ENCODE measurements around the gene PLEKHG3.

The PLEKHG3 gene

GRCh38 chr14:64784006-64784405 lies 79.8 kb downstream of the PLEKHG3 start:
- H3K36me3 Mint-ChIP-seq: no peaks in the 10 kb centered on the region
- no peak for DNase-seq
- no peaks in the 10 kb centered on the region for H3K4me1 Mint-ChIP-seq
- H3K27me3 Mint-ChIP-seq: peaks cover 27% of the 10 kb centered on the region
- H3K27ac Mint-ChIP-seq: no peak overlapping the region
- H3K4me3 Mint-ChIP-seq: no peak overlapping the region
- CTCF ChIA-PET: interaction anchor here (1.1 to 1.3 kb wide), 2 partner anchors 9 to 24 kb away, joined by 3 read pairs; no protein-coding TSS in a partner anchor
- no peaks in the 10 kb centered on the region for H3K9me3 Mint-ChIP-seq

DNA sequence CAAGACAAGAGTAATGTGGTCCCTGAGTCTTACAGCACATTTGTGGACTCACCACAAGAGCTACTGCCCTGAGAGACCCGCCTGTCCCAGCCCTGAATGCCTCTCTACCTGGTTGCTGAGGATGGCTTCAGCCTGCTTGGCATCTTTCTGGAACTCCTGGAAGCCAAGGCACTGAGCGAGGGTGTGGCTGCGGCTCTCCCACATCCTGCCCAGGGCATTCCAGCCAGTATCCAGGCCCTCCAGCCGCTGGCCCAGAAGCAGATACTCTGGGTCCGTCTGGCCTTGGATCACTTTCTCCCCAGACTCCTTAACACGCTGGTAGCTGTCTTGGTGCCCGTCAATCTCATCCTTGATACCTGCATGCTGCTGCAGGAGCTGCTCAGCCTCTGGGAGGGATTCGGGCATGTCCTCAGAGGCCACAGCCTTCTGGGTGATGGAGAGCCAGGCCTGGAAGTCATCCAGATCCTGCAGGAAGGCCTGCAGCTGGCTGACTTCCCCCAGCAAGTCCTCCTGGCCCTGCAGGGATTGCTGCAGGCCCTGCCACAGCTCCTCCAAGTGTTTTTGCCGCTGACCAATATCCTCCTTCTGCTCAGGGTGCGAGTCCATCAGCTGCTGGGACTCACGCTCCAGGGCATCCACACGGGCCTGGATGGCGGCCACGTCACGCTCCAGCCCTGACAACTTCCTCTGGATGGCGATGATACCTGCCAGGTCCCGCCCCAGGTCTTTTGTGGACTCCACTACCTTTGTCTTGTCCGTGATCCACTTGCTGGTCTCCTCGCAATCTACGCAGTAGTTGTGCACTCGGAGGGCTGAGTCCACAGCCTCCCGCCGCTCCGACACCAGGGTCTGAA lies 82.3 kb downstream of the PLEKHG3 start:
- Mint-ChIP-seq H3K4me3 (no peak overlapping the region), H3K27me3 (peaks cover 22% of the 10 kb centered on the region), H3K27ac (no peak overlapping the region), H3K4me1 (no peaks in the 10 kb centered on the region), H3K36me3 (no peaks in the 10 kb centered on the region), H3K9me3 (no peaks in the 10 kb centered on the region)
- CTCF ChIA-PET: no interaction called here
- no peak for DNase-seq

GRCh38 chr14:64787619-64788018 lies 83.4 kb downstream of the PLEKHG3 start:
- peaks cover 18% of the 10 kb centered on the region for H3K27me3 Mint-ChIP-seq
- H3K4me3 Mint-ChIP-seq: no peak overlapping the region
- no peaks in the 10 kb centered on the region for H3K36me3 Mint-ChIP-seq
- no peak for DNase-seq
- H3K4me1 Mint-ChIP-seq: no peaks in the 10 kb centered on the region
- CTCF ChIA-PET: no interaction called here
- H3K27ac Mint-ChIP-seq: no peak overlapping the region
- no peaks in the 10 kb centered on the region for H3K9me3 Mint-ChIP-seq

- CTCF ChIA-PET: no interaction called here
- DNase-seq: no peak
- H3K36me3 Mint-ChIP-seq: no peaks in the 10 kb centered on the region
- no peak overlapping the region for H3K4me3 Mint-ChIP-seq
- no peaks in the 10 kb centered on the region for H3K9me3 Mint-ChIP-seq
- no peak overlapping the region for H3K27ac Mint-ChIP-seq
- peaks cover 25% of the 10 kb centered on the region for H3K27me3 Mint-ChIP-seq
- H3K4me1 Mint-ChIP-seq: no peaks in the 10 kb centered on the region
Observed at GRCh38 chr14:64788706-64789105, 84.5 kb downstream of the PLEKHG3 start.

DNA sequence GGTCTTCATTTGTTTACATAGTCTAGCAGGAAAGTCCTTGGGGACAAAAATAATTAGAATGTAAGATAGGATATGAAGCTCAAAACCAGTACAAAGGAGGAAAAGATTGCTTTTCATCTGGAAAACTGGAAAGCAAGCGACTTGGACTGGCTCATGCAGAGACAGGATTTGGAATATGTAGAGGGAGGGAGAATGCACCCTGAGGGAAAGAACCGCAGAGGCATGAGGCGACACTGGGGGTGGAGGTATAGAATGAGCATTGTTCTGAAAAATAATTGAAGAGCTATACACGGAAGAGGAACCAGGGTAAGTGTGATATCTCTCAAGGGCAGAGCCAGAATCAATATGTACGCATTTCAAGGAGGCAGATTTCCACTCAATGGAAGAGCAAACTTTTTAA lies 85.5 kb downstream of the PLEKHG3 start:
- CTCF ChIA-PET: no interaction called here
- Mint-ChIP-seq H3K36me3 (no peaks in the 10 kb centered on the region), H3K9me3 (no peaks in the 10 kb centered on the region), H3K27ac (no peak overlapping the region), H3K27me3 (peaks cover 30% of the 10 kb centered on the region), H3K4me1 (no peaks in the 10 kb centered on the region), H3K4me3 (no peak overlapping the region)
- DNase-seq: no peak

DNA sequence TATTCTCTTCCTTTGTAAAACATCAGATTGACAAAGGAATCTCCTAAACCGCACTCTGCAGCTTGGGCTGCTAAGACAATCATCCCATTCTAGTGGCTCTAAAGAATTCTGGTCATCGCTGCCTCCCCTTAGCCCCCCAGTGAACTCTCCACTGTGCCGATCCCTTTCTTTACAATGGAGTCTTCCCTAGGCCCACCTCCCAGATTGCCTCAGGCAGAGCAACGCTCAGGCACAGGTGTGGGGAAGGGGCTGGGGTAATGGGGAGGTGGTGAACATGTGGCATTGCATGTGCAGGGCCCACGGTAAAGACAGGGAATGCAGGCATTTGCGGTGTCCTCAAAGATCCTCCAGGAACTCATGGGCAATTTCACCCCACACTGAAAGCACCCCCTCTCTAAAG lies 86.3 kb downstream of the PLEKHG3 start:
- Mint-ChIP-seq H3K27me3 (peaks cover 37% of the 10 kb centered on the region), H3K4me1 (no peaks in the 10 kb centered on the region), H3K27ac (no peak overlapping the region), H3K4me3 (no peak overlapping the region), H3K36me3 (no peaks in the 10 kb centered on the region), H3K9me3 (no peaks in the 10 kb centered on the region)
- CTCF ChIA-PET: no interaction called here
- no peak for DNase-seq

DNA sequence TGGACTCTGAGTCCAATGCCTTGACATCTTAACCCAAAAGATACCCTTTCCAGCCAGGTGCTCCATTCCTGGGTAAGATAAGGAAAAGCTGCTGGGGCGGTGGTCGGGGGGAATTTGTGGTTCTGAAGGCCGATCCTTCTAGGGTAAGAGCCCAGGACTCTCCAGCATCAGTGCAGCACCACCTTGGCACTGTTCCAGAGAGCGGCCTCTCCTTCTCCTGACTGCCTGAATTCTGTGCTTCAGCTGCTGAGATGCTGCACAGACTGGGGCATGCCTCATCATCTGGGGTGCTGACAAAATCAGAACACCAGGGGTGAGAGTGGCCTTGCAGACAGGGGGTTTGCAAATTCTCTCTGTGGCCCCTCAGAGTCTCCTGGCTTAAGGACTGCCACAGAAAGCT lies 88.0 kb downstream of the PLEKHG3 start:
- Mint-ChIP-seq H3K27me3 (peaks cover 40% of the 10 kb centered on the region), H3K36me3 (no peaks in the 10 kb centered on the region), H3K4me1 (no peaks in the 10 kb centered on the region), H3K9me3 (no peaks in the 10 kb centered on the region), H3K4me3 (no peak overlapping the region), H3K27ac (no peak overlapping the region)
- DNase-seq: no peak
- CTCF ChIA-PET: interaction anchor here (0.9 to 1.0 kb wide), 2 partner anchors 30 to 120 kb away, joined by 3 read pairs; no protein-coding TSS in a partner anchor

DNA sequence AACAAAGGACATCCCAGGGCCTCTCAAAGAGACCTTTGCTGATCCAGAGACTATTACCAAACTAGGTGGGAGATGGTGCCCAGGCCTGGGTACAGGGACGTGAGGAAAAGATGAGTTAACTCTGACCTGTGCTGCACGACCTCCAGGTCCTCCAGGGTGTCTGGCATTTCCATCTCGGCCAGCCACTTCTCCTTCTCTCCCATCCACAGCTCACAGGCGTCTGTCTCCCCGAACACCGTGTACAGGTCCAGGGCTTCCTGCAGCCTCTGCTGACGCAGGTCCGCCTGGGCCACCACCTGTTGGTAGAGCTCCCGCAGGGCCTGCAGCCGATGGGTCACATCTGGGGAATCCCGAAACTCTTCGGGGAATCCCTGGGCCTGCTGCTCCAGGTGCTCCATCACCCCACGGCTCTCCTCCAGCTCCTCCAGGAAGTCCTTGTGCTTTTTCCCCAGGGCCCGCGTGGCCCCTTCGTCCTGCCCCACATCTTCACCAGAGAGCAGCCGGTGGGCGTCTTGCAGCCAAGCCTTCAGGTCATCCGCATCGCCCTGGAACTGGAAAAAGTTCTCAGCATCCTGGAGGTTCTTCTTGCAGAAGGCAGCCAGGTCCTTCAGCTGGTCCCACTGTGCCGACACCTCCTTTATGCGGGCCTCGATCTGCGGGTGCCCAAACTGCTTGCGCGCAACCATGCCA lies 88.8 kb downstream of the PLEKHG3 start:
- CTCF ChIA-PET: no interaction called here

DNA sequence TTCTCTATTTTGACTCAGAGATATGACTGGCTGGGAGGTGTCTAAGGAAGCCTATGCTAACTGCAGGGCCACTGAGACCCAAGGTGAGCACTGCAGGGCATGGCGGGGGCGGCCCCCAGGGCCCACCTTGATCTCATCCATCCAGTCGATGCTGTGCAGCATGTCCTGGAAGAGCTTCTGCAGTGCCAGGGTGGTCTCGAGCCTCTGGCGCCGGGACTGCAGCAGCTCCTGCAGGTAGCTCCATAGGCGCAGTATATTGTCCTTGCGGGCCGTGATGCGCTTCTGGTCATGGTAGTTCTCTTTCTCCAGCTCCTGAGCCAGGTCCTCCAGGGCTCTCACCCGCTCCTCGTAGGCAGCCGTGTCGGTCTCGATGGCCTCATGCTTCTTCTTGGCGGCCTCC lies 91.0 kb downstream of the PLEKHG3 start:
- H3K27ac Mint-ChIP-seq: no peak overlapping the region

More for the DNA sequence above, 88.8 kb downstream of the PLEKHG3 start:
- Mint-ChIP-seq H3K36me3 (no peaks in the 10 kb centered on the region), H3K27ac (no peak overlapping the region), H3K4me1 (no peaks in the 10 kb centered on the region), H3K27me3 (peaks cover 39% of the 10 kb centered on the region), H3K4me3 (no peak overlapping the region), H3K9me3 (no peaks in the 10 kb centered on the region)
- DNase-seq: no peak

DNA sequence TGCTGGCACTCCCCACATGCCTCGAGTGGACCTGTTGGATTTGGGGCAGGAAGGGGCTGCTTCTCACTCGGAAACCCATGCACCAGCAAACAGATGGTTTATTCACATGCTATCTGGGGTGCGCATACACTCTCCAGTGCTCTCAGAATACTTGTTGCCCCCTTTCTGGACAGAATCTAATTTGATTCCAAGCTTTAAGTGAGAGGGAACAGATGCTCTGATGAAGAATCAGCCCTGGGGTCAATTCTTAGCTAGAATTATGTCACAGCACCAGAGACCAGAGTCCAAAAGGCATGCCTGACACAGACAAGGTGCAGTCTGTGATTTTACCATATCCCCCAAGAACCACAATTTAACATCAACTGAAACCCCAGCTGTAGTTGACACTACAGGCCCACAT lies 91.7 kb downstream of the PLEKHG3 start:
- no peaks in the 10 kb centered on the region for H3K9me3 Mint-ChIP-seq
- no peaks in the 10 kb centered on the region for H3K36me3 Mint-ChIP-seq
- no peak for DNase-seq
- H3K27me3 Mint-ChIP-seq: peaks cover 38% of the 10 kb centered on the region
- no peaks in the 10 kb centered on the region for H3K4me1 Mint-ChIP-seq
- CTCF ChIA-PET: interaction anchor here (0.9 to 1.3 kb wide), 4 partner anchors 15 to 37 kb away, joined by 3 to 4 read pairs (median 3); no protein-coding TSS in a partner anchor
- no peak overlapping the region for H3K4me3 Mint-ChIP-seq
- H3K27ac Mint-ChIP-seq: no peak overlapping the region

More for the DNA sequence above, 91.0 kb downstream of the PLEKHG3 start:
- DNase-seq: no peak
- CTCF ChIA-PET: interaction anchor here (0.7 to 1.2 kb wide), 2 partner anchors 9 to 30 kb away, joined by 3 read pairs; no protein-coding TSS in a partner anchor
- Mint-ChIP-seq H3K9me3 (no peaks in the 10 kb centered on the region), H3K4me3 (no peak overlapping the region), H3K27me3 (peaks cover 38% of the 10 kb centered on the region), H3K36me3 (no peaks in the 10 kb centered on the region), H3K4me1 (no peaks in the 10 kb centered on the region)

GRCh38 chr14:64796369-64796768 lies 92.1 kb downstream of the PLEKHG3 start:
- H3K4me1 Mint-ChIP-seq: no peaks in the 10 kb centered on the region
- H3K4me3 Mint-ChIP-seq: no peak overlapping the region
- no peak overlapping the region for H3K27ac Mint-ChIP-seq
- no peak for DNase-seq
- no peaks in the 10 kb centered on the region for H3K9me3 Mint-ChIP-seq
- CTCF ChIA-PET: interaction anchor here (0.9 to 1.3 kb wide), 4 partner anchors 15 to 37 kb away, joined by 3 to 4 read pairs (median 3); no protein-coding TSS in a partner anchor
- H3K27me3 Mint-ChIP-seq: peaks cover 37% of the 10 kb centered on the region
- H3K36me3 Mint-ChIP-seq: no peaks in the 10 kb centered on the region

- H3K27ac Mint-ChIP-seq: no peak overlapping the region
- H3K36me3 Mint-ChIP-seq: no peaks in the 10 kb centered on the region
- H3K4me1 Mint-ChIP-seq: no peaks in the 10 kb centered on the region
- CTCF ChIA-PET: interaction anchor here (1.2 to 2.4 kb wide), 4 partner anchors 9 to 92 kb away, joined by 3 to 10 read pairs (median 4); no protein-coding TSS in a partner anchor
- H3K9me3 Mint-ChIP-seq: no peaks in the 10 kb centered on the region
- peaks cover 29% of the 10 kb centered on the region for H3K27me3 Mint-ChIP-seq
- no peak overlapping the region for H3K4me3 Mint-ChIP-seq
- DNase-seq: no peak
Observed at GRCh38 chr14:64799555-64799954, 95.3 kb downstream of the PLEKHG3 start.
